Jurkat, Clone E6-1 (cell line): Measurements from ENCODE around the gene DCAF6.
A peak's percentile ranks its signal among the peaks of the same experiment; 100 is the strongest.

Experiments used
- DNase-seq: peaks from one replicate; pipeline ENCODE4 v3.0.0-alpha.2; 2011; ENCODE audit warnings: low read depth, low spot score
- H3K4me3 ChIP-seq: 2 replicates; pipeline ENCODE4 v1.5.1; 2011; ENCODE audit warnings: mild to moderate bottlenecking, low read length, control low read depth, moderate library complexity

The DCAF6 gene

DNA sequence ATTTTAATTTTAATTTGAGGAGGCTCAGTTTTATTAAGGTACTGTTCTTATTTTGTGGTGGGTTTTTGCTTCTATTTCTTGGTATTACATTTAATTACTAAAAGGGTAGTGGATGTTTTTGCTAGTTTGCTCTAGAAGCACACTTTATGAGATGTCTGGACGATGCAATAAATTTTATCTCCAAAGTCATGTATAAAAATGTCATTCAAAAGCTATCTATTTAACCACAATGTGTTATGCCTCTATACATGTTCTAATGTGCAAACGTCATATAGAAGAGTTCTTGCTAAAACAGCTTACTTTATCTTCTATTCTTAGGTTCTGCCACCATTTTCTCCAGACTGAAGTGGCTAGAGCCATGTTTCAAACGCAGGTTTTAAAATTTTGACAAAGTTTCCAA lies 13.3 kb downstream of the DCAF6 start:
- no peak overlapping the region for H3K4me3 ChIP-seq

DNA sequence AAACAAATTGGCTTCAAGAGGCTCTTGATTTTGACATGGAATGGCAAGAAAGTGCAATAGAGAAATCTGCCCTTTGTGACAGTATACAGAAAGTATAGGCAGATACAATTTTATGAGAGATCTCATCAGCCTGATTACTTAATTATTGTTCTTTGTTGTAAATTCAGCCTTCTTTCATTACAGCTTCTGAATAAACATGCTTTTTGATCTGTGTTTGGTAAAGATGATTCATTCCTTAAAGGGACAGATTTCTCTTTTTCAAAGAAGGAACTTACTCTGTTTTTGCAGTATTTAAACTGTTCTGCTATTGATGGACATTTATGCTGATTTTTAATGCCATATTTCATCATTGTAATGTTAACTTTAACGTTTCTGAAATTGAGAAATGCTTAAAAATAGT lies 14.1 kb downstream of the DCAF6 start:
- no peak for DNase-seq
- no peak overlapping the region for H3K4me3 ChIP-seq

More for the DNA sequence above, 13.3 kb downstream of the DCAF6 start:
- DNase-seq: no peak

DNA sequence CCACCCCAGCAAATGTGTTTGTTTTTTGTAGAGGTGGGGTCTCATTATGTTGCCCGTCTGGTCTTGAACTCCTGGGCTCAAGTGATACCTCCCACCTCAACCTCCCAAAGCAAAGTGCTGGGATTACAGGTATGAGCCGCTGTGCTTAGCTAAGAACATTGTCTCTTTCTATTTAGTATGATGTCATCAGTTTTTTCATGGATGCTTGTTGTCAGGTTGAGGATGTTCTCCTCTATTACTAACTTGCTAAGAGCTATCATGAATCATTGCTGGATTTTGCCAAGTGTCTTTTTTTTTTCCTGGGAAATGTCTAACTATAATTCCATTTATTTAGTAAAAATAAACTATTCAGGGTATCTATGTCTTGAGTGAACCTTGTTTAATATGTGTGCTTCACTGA lies 19.4 kb downstream of the DCAF6 start:
- no peak overlapping the region for H3K4me3 ChIP-seq
- DNase-seq: no peak

DNA sequence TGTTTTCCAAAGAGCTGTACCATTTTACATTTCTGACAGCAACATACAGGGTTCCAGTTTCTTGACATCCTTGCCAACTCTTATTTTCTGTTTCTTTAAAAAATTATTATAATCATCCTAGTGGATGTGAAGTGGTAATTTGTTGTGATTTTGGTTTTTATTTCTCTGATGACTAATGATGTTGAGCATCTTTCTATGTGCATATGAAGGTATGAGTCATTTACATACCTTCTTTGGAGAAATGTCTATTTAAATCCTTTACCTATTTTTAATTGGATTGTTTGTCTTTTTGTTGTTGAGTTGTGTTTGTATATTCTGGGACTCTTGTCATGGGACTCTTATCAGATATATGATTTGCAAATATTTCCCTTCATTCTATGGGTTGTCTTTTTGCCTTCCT lies 21.2 kb downstream of the DCAF6 start:
- H3K4me3 ChIP-seq: no peak overlapping the region
- no peak for DNase-seq

- no peak for DNase-seq
- no peak overlapping the region for H3K4me3 ChIP-seq
Observed at GRCh38 chr1:167964646-167965045, 28.2 kb downstream of the DCAF6 start.

- DNase-seq: no peak
- H3K4me3 ChIP-seq: no peak overlapping the region
Observed at GRCh38 chr1:167966050-167966449, 29.6 kb downstream of the DCAF6 start.

GRCh38 chr1:167968569-167968968 lies 32.1 kb downstream of the DCAF6 start:
- no peak overlapping the region for H3K4me3 ChIP-seq
- DNase-seq: no peak

DNA sequence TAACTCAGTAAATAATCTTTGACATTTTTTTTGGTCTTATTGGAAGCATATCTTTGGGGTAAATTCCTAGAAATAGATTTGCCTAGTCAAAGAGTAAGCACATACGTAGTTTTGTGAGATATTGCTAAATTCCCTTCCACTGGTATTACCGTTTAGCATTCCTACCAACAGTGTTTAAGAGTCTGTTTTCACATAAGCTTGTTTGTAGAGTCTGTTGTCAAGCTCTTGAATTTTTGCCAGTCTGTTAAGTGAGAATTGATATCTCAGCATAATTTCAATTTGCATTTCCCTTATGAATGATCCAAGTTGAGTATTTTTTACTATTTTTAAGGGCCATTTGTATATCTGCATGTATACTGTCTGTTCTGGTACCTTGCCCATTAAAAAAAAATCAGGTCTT lies 37.3 kb downstream of the DCAF6 start:
- DNase-seq: no peak
- H3K4me3 ChIP-seq: no peak overlapping the region

DNA sequence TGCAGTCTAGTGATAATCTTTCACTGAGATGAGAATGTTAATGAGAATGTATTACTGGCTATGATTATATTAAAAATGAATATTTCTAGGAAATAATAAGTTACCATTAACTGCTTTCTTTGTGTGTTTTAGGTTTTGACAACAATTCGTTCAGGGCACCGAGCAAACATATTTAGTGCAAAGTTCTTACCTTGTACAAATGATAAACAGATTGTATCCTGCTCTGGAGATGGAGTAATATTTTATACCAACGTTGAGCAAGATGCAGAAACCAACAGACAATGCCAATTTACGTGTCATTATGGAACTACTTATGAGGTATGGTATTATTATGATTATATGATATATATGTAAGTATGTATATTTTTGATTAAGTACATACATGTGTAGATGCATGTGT lies 38.2 kb downstream of the DCAF6 start:
- H3K4me3 ChIP-seq: no peak overlapping the region

GRCh38 chr1:167977245-167977644 lies 40.8 kb downstream of the DCAF6 start:
- no peak overlapping the region for H3K4me3 ChIP-seq

More for the DNA sequence above, 38.2 kb downstream of the DCAF6 start:
- DNase-seq: no peak

GRCh38 chr1:167981933-167982332 lies 45.5 kb downstream of the DCAF6 start:
- no peak for DNase-seq
- H3K4me3 ChIP-seq: no peak overlapping the region

More at GRCh38 chr1:167977245-167977644, 40.8 kb downstream of the DCAF6 start:
- no peak for DNase-seq

DNA sequence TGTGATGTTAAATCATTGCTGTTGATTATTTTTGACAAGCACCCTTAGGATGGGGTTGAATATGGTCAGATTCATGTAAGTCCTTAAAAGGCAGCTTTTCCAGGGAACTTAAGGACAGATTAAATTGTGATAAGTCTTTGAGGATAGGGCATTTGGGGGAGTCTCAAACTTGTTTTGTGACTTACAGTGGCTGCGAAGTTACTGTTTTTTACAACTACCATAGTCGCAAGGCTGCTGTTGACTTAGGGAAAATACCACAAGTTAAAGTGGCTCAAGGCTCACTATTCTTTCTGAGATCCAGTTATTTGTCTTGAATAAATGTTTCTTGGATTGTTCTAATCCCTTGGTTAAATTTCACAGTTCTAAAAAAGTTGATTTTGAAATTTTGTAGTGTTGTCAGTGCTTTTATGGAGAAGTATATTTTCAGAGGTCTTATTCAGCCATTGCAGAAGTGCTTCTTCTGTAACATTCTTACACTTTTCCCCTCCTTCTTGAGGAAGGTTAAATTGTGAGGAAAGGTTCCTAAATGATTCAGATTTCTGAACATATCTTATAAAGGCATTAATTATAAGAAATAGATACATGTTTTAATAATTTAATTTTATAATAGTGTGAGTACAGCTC lies 47.4 kb downstream of the DCAF6 start:
- DNase-seq: no peak
- H3K4me3 ChIP-seq: no peak overlapping the region

DNA sequence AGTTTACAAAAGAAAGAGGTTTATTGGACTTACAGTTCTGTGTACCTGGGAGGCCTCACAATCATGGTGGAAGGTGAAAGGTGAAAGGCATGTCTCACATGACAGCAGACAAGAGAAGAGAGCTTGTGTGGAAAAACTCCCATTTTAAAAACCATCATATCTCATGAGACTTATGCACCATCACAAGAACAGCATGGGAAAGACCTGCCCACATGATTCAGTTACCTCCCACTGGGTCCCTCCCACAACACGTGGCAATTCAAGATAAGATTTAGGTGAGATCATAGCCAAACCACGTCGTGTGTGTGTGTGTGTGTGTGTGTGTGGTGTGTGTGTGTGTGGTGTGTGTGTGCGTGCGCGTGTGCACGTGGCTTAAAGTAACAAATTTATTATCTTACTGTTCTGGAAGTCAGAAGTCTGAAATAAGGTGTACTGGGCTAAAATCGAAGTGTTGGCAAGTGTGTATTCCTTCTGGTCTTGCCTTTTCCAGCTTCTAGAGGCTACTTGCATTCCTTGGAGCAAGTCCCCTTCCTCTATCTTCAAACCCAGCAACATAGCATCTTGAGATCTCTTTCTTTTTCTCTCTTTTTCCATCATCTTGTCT lies 48.5 kb downstream of the DCAF6 start:
- DNase-seq: peak; percentile 50
- H3K4me3 ChIP-seq: no peak overlapping the region

GRCh38 chr1:167987174-167987573 lies 50.7 kb downstream of the DCAF6 start:
- H3K4me3 ChIP-seq: no peak overlapping the region
- no peak for DNase-seq

DNA sequence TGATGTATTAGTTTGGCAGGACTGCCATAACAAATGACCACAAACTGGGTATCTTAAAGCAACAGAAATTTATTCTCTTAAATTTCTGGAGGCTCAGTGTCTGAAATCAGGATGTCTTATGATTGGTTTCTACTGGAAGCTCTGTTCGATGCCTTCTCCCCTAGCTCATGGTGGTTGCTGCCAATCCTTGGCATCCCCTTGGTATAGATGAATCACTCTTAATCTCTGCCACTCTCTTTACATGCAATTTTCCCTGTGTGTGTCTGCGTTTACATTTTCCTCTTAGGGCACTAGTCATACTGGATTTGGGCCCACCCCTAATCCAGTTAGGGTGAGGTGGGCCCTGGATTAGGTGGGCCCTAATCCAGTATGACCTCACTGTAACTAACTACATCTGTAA lies 55.1 kb downstream of the DCAF6 start:
- H3K4me3 ChIP-seq: no peak overlapping the region
- DNase-seq: no peak

DNA sequence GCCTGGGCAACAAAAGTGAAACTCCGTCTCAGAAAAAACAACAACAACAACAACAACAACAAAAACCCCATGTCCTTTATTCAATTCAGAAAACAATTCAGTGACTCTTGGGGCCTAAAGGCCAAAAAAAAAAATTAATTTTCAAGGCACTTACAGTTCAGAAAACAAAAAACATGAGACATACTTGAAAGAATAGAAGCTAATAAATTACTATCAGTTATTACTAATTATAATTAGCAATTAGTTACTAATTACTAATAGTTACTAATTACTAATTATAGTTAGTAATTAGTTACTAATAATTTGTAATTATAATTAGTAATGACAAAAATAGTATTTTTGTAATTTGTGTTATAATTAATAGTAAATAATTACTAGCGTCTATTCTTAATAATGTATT lies 57.2 kb downstream of the DCAF6 start:
- DNase-seq: no peak
- no peak overlapping the region for H3K4me3 ChIP-seq

DNA sequence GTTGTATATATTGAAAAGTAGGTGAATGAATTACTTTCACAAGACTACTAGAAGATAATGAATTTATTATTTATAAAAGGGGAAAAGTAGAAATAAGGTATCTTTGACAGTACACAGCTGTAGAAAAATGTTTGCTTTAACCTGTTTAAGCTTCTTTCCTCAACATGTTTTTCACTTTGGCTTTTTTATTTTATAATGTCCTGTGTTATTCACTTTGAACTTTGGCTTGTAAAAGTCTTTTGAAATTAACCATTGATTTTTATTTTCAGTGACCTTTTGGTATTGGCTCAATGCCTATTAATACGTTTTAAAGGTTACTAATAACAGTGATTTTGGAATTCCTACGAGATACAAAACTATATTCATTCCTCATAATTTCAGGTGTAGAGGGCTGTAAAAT lies 58.1 kb downstream of the DCAF6 start:
- DNase-seq: no peak
- H3K4me3 ChIP-seq: no peak overlapping the region

- H3K4me3 ChIP-seq: no peak overlapping the region
- no peak for DNase-seq
Observed at GRCh38 chr1:167995038-167995437, 58.6 kb downstream of the DCAF6 start.

DNA sequence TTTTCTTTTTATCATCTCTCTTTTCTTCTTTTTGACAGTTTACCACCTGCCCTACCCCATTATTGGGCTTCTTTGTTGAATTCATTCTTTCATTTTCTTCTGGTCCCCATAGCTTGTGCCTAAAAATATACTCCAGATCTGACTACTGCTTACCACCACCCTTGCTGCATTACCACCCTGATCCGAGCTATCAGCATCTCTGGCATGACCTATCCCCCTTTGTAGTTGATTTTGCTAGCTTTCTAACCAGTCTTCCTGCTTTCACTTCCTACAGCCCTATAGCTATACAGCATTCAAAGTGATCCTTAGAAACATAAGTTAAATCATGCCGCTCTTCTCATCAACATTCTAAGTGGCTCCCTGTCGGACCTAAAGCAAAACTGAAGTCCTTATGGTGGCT lies 59.8 kb downstream of the DCAF6 start:
- no peak overlapping the region for H3K4me3 ChIP-seq
- no peak for DNase-seq

GRCh38 chr1:167997037-167997575 lies 60.6 kb downstream of the DCAF6 start:
- no peak overlapping the region for H3K4me3 ChIP-seq
- DNase-seq: no peak

DNA sequence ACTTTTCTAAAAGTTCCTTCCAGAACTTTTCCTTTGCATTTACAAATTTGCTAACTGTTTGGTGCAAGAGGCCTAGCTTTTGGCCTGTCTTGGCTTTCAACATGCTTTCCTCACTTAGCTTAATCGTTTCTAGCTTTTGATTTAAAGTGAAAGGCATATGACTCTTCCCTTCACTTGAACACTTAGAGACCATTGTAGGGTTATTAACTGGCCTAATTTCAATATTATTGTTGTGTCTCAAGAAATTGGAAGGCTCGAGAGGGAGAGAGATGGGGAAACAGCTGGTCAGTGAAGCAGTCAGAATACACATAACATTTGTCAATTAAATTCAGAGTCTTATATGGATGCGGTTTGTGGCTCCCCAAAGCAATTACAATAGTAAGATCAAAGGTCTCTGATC lies 63.4 kb downstream of the DCAF6 start:
- no peak overlapping the region for H3K4me3 ChIP-seq
- DNase-seq: no peak
